DOHH2 (cell line): ENCODE results near the gene DIO2.

ENCODE experiments used
- H3F3A ChIP-seq: fragments of 200-600 bp; sonication (generic), shearing (Covaris generic); 2 replicates; pipeline ENCODE4 v1.6.0; 2016; ENCODE audit warnings: antibody characterized with exemption, mild to moderate bottlenecking; ENCODE audit not compliant: control insufficient read depth, insufficient read depth
- H3K27ac ChIP-seq: fragments of 200-600 bp; sonication (generic); 2 replicates; pipeline ENCODE4 v1.5.1; 2014; ENCODE audit warnings: low read depth, mild to moderate bottlenecking, low read length, moderate library complexity
- H3K27me3 ChIP-seq: fragments of 200-600 bp; sonication (generic); 2 replicates; pipeline ENCODE4 v1.6.1; 2014; ENCODE audit warnings: mild to moderate bottlenecking, low read length, mixed read lengths; ENCODE audit not compliant: control insufficient read depth
- H3K36me3 ChIP-seq: fragments of 200-600 bp; sonication (generic); 2 replicates; pipeline ENCODE4 v1.6.1; 2014; ENCODE audit warnings: mild to moderate bottlenecking, low read length, moderate library complexity, mixed read lengths; ENCODE audit not compliant: control insufficient read depth
- H3K4me1 ChIP-seq: fragments of 200-600 bp; sonication (generic); 2 replicates; pipeline ENCODE4 v1.6.1; 2014; ENCODE audit warnings: mild to moderate bottlenecking, low read length, mixed read lengths; ENCODE audit not compliant: control insufficient read depth
- H3K4me2 ChIP-seq: fragments of 200-600 bp; sonication (generic); 2 replicates; pipeline ENCODE4 v1.6.0; 2014; ENCODE audit warnings: mild to moderate bottlenecking, low read length, moderate library complexity
- H3K4me3 ChIP-seq: fragments of 200-600 bp; sonication (generic); 2 replicates; pipeline ENCODE4 v1.5.1; 2014; ENCODE audit warnings: mild to moderate bottlenecking, low read length, mixed read lengths
- H3K79me2 ChIP-seq: fragments of 200-600 bp; sonication (generic); 2 replicates; pipeline ENCODE4 v1.6.1; 2014; ENCODE audit warnings: mild to moderate bottlenecking, low read length, mixed read lengths; ENCODE audit not compliant: control insufficient read depth
- H3K9me2 ChIP-seq: fragments of 200-600 bp; sonication (generic); replicated peaks from 2 replicates; pipeline ENCODE4 v1.6.1; 2014; ENCODE audit warnings: mild to moderate bottlenecking, low read length, mixed read lengths; ENCODE audit not compliant: control insufficient read depth
- H3K9me3 ChIP-seq: fragments of 200-600 bp; sonication (generic); 2 replicates; pipeline ENCODE4 v1.6.1; 2014; ENCODE audit warnings: antibody characterized with exemption, low read length, mixed read lengths; ENCODE audit not compliant: control insufficient read depth, insufficient read depth
- H4K20me1 ChIP-seq: fragments of 200-600 bp; sonication (generic); 2 replicates; pipeline ENCODE4 v1.6.0; 2014; ENCODE audit warnings: low read depth, mild to moderate bottlenecking, antibody characterized with exemption, low read length, moderate library complexity; ENCODE audit not compliant: control insufficient read depth, insufficient read depth
- EZH2phosphoT487 ChIP-seq: fragments of 200-600 bp; sonication (generic); IDR thresholded peaks from 2 replicates; pipeline ENCODE4 v1.6.1; 2017; ENCODE audit warnings: borderline replicate concordance, mild to moderate bottlenecking, antibody characterized with exemption, low read length, moderate library complexity, mixed read lengths
- TF ChIP-seq, protein P1 (sequence below): fragments of 200-600 bp; sonication (generic); IDR thresholded peaks from one replicate; pipeline ENCODE4 v1.5.1; 2014; ENCODE audit warnings: antibody characterized with exemption, mild to moderate bottlenecking, low read depth, low read length; ENCODE audit not compliant: poor library complexity, severe bottlenecking

Gene DIO2

DNA sequence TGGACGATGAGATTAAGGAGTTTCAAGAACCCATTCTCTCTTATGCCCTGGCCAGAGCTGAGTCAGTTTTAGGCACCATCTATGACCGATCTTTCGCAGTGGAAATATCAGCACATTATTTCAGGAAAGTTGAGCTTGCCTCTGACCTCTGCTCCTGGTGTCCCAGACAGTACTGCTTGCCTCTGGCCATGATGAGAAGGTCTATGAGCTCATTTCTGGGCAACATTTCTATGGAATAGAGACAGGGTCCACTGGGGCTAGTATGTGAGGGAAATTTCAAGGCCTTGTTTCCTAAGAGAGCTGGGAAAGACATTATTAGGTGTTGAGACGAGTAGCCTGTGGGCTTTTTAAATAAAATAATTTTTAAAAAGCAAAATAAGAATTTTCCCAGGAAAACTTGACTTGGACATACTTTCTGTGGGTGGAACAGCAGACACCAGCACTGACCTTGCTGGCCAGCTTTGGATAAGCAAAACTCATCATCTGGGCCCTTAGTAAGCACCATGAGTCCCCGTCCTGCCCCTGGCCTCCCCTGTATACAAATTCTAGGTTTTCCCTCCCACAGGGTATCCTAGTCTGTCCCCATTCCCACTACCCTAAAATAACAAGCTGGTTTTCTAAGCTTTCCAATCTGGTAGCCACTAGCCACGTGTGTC, 43.4 kb downstream of the DIO2 start:
- H3K9me2 ChIP-seq, result no peaks in the 10 kb centered on the region
- no peak for TF ChIP-seq EZH2phosphoT487
- TF ChIP-seq, protein P1, sequence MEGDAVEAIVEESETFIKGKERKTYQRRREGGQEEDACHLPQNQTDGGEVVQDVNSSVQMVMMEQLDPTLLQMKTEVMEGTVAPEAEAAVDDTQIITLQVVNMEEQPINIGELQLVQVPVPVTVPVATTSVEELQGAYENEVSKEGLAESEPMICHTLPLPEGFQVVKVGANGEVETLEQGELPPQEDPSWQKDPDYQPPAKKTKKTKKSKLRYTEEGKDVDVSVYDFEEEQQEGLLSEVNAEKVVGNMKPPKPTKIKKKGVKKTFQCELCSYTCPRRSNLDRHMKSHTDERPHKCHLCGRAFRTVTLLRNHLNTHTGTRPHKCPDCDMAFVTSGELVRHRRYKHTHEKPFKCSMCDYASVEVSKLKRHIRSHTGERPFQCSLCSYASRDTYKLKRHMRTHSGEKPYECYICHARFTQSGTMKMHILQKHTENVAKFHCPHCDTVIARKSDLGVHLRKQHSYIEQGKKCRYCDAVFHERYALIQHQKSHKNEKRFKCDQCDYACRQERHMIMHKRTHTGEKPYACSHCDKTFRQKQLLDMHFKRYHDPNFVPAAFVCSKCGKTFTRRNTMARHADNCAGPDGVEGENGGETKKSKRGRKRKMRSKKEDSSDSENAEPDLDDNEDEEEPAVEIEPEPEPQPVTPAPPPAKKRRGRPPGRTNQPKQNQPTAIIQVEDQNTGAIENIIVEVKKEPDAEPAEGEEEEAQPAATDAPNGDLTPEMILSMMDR, result no peak
- no peaks in the 10 kb centered on the region for H3K4me1 ChIP-seq
- no peak overlapping the region for H3K4me2 ChIP-seq
- no peaks in the 10 kb centered on the region for H3K9me3 ChIP-seq
- H4K20me1 ChIP-seq, result no peaks in the 10 kb centered on the region
- no peak overlapping the region for H3K27ac ChIP-seq
- H3K27me3 ChIP-seq, result no peaks in the 10 kb centered on the region
- no peak overlapping the region for H3K4me3 ChIP-seq
- no peaks in the 10 kb centered on the region for H3K79me2 ChIP-seq
- H3F3A ChIP-seq, result no peaks in the 10 kb centered on the region
- H3K36me3 ChIP-seq, result no peaks in the 10 kb centered on the region

DNA sequence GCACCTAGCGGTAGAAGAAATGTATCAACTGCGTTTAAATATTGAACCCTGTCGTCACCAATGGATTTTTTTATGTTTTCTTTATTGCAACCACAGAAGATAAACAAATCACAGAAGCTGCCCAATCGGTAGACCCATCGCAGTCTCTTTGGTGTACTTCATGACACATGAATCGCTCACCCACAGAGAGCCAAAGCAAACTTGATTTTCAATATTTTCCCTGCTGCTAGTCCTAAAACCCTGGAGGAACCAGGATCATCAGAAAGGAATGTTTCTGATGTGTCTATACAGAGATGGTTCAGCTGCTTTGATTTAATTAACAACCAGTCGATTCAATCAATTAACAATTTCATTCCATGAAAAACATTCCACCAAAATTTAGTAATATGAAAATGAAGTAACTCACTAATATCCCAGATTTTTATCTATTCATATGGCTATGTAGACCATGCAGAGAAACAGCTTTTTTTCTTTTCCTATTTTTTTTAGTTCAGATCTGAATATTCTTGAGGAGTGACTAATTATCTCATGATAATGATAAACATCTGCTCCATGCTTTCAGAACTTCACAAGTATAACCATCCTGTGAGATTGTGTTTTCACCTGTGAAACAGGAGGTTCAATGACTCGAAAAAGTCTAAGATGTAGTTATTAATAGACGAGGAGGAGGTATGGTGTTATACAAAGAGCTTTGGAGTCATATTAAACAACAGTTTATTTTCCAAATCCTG, 46.1 kb downstream of the DIO2 start:
- Histone ChIP-seq H3K36me3 (no peaks in the 10 kb centered on the region), H3K9me2 (no peaks in the 10 kb centered on the region), H3K4me2 (no peak overlapping the region), H3K27ac (no peak overlapping the region), H3K4me3 (no peak overlapping the region), H3K79me2 (no peaks in the 10 kb centered on the region), H3K9me3 (no peaks in the 10 kb centered on the region), H3K4me1 (no peaks in the 10 kb centered on the region), H3K27me3 (no peaks in the 10 kb centered on the region), H3F3A (no peaks in the 10 kb centered on the region), H4K20me1 (no peaks in the 10 kb centered on the region)
- TF ChIP-seq EZH2phosphoT487, result no peak
- TF ChIP-seq, protein P1, result no peak

DNA sequence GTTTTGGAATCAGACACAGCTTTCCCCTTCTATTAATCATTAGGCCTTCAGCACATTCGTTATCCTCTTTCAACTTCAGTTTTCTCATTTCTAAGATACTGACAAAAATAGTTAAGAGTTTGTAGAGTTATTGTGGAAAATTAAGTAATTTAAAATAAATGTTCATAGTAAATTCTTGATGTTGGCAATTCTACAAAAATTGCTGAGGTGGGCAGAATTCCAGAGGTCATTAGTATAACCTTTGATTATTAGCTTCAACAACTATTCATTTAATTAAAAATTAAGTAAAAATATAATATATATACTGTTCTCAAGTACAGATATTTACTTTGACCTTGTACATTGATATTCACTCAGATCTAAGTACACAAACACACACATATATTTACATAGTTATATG, 58.5 kb downstream of the DIO2 start:
- Histone ChIP-seq H3K4me3 (no peak overlapping the region), H3K27ac (no peak overlapping the region), H3K79me2 (no peaks in the 10 kb centered on the region), H3K4me2 (no peak overlapping the region), H3K36me3 (no peaks in the 10 kb centered on the region), H3K27me3 (no peaks in the 10 kb centered on the region), H3F3A (no peaks in the 10 kb centered on the region), H3K4me1 (no peaks in the 10 kb centered on the region), H3K9me3 (no peaks in the 10 kb centered on the region), H4K20me1 (no peaks in the 10 kb centered on the region), H3K9me2 (no peaks in the 10 kb centered on the region)
- TF ChIP-seq, protein P1, result no peak
- TF ChIP-seq EZH2phosphoT487, result no peak
